ENCODE results near the gene PSMD13. TPM values are rescaled to one million over a fixed set of nuclear protein-coding genes. Genes with fewer than 3 reads are reported as not detected.
A peak's percentile ranks its signal among the peaks of the same experiment; 100 is the strongest.

Gene PSMD13
- polyA plus RNA-seq, 10 donors, result 88.0 to 129 (median 99.1) TPM

DNA sequence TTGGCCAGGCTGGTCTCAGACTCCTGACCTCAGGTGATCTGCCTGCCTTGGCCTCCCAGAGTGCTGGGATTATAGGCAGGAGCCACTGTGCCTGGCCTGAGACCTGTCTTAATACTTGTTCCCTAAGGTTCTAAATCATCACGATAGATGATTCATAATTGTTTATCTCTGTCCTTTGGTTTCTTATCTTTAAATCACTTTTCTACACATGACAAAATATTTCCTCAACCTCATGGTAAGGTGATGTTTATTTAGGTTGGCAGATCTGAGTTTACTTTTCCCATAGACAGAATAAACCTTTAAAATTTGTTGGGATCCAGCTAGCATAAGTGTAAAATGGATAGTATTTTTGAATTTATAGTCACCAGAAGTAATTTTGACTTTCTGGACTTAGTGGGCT lies 3.5 kb downstream of the PSMD13 start:
- no peak for DNase-seq

DNA sequence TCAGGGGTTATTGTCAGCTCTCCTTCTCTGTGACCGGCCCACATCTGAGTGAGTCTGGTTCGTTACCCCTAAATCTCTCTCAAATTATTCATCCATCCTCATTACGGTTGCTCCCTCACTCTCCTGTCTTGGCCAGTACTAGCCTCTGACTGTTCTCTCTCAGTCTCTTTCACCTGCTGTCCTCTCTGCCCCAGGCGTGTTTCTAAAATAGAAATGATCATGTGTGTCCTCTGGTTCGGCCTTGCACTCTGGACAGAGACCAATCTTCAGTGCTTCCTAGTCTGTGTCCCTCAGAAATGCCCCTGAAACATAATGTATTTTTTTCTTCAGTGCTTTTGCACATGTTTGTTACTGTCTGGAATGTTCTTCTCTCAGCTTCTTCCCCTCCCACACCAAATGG lies 4.9 kb downstream of the PSMD13 start:
- no peak for DNase-seq

DNA sequence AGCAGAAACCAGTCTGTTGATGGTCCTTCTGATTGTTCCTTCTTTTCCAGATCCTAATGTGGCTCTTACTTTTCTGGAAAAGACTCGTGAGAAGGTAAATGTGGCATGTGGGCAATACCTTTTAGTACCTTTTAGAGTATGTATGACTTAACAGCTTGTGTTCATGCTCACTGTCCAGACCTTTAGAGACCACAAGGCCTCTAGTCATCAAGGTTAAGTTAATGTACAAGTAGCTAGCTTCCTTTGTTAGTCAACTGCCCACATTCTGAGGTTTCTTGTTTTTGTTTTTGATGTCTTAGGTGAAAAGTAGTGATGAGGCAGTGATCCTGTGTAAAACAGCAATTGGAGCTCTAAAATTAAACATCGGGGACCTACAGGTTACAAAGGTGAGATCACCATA lies 7.6 kb downstream of the PSMD13 start:
- no peak for DNase-seq

DNA sequence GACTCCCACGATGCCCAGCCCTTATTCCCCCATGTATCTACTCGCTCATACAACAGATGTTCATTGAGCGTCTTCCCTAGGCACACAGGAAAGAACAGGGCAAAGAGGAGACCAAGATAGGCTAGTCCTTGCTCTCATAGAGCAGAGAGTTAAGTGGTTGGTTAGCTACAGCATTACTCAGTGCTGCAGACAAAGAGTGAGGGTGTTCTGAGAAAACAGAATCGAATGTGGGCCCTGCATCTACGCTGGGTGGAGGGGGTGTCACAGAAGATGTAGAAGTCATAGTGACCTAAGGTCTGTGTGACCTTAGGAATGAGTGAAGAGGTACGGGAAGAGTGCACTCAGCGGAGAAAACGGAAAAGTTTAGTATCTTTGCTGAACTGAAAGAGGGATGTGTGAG lies 12.3 kb downstream of the PSMD13 start:
- no peak for DNase-seq

DNA sequence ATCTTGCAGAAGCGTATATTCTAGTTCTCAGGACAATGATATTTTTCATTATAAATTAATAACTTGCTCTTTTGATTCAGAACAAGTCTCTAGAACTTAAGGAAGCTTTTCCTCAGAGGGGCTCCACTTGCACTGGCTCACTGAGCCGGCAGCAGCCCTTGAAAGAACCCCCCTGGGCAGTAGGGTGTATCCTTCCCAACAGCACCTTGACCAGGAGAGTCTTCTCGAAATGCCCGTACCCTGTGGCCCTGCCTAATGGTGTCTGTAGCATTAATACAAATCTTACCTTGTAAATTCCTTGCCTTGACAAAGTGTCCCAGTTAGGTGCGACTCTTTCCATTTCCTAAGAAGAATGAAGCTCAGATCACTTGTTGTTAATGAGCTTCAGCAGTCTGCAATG lies 13.5 kb downstream of the PSMD13 start:
- no peak for DNase-seq

DNA sequence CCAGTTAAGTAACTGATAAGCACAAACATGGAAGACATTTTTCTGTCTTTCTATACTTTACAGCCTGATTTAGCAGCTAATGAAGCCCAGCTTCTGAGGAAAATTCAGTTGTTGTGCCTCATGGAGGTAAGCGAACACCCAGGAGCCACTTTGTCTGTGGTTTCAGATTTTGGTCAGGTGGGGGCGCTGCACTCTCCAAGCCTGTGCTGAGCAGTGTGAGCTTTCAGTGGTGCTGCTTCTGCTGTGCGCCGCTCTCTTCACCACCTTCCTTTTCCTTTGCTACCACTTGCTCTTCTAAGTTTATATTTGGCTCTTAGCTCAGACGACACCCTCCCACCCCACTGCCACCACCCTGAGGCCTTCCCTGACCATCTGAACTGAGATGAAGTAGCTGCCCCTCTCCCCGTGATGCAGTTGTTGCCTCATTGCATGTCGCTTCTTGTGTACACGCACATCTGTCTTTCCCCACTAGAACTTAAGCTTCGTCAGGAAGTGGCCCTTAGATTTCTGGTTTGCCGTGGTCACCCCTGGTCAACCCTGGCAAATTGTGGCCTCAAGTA lies 14.0 kb downstream of the PSMD13 start:
- DNase-seq, result peak in 2 of 3 donors; percentile 27 to 51

DNA sequence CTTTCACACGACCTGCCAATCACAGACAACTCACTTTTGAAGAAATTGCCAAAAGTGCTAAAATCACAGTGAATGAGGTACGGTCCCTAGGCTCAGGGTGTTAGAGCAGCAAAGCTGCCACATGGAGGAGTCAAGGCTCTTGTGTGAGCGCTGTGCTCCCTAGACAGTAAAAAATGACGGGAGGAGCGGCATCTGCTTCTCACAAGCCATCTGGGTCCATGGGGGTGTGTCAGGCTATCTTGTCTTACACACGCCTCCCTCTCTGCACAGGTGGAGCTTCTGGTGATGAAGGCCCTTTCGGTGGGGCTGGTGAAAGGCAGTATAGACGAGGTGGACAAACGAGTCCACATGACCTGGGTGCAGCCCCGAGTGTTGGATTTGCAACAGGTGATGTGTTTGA lies 14.8 kb downstream of the PSMD13 start:
- no peak for DNase-seq

DNA sequence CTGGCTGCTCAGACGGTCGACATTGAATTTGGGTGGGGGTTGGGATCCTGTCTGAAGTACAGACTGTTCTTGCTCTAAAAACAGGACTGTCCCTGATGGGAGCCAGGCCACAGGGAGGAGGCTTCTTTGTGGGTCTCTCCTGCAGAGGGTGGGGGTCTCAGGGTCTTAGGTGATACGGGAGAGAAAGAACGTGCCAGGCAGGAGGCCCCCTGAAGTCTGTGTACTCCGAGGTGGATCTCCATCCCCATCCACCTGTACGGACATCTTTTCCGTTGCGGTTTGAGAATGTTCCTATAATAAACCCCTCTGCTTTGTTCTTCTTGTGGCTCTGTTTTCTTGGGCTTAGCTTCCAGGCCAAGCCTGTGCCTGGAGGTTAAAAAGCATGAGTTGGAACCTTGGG lies 15.9 kb downstream of the PSMD13 start:
- no peak for DNase-seq

DNA sequence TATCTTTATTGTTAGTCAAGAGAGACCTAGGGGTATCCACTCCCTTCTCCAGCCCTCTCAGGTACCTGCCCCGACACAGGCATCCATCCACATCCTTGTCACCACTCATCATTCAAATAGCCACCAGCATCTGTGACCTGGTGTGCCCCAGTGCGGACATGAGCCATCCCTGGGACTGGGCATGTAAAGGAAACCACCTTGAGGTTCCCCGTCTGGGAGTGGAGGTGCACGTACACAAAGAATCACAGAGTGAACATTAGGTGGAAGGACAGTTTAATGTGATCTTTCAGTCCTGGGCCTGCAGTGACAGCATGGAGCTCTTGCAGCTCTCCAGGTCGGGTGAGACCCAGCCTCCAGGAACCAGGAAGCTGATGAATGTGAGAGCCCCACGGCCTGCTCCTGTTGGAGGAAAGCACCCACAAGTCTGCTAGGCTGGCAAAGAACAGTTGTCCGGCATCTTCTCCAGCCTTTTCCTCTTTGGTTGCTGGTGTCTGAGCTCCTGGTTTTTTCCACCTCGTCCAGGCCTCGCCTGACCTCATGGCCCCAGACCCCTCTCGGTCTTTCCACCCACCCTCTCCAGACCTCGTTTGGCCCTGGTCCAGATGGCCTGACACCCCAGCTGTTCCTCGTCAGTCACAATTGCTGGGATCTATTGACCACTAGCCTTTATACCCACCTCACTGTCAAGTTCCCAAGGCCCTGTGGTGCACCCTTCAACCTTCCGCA lies 16.5 kb downstream of the PSMD13 start:
- no peak for DNase-seq

DNA sequence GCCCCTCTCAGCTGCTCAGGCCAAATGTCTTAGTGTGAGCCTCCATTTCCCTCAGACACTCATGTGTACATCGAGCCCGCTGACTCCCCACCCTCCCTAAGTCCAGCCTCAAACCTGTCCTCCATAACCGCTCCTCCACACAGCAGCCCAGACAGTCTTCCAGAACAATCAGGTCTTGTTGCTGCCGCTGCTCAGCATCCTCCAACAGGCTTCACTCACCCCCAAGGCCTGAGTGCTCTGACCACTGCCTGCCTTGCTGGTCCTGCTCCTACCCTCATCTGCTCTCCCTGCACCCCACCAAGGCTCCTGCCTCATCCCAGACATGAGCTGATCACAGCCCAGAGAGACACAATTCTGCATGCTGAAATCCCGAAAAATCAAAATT lies 17.1 kb downstream of the PSMD13 start:
- no peak for DNase-seq

DNA sequence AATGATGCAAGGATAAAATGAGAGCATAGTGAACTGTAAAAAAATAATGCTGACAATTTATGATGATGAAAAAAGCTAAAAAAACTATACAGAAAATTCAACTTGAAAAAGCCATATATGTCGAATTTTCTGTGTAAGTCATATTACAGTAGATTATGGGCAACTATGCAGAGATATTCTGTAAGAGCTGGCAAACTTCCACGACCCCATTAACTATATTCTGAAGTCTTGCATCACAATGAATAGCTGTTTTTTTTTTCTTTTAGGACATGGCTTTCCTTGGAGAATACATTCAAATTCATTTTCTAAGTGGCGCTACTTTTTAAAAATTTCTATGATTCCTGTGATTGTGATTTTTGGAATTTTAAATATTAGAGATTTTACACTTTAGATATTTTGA lies 18.4 kb downstream of the PSMD13 start:
- no peak for DNase-seq

DNA sequence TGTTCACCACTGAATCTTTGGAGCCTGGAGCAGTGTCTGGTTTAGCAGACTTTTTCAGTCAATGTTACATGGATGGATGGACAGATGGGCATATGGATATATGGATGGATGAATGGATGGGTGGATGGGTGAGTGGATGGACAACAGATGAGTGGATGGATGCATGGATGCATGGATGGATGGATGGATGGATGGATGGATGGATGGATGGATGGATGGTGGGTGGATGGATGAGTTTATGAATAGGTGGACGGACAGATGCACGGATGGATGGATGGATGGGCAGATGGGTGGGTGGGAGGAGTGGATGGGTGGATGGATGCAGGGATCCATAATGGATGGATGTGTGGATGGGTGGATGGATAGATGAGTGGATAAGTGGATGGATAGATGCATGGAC lies 19.0 kb downstream of the PSMD13 start:
- no peak for DNase-seq

DNA sequence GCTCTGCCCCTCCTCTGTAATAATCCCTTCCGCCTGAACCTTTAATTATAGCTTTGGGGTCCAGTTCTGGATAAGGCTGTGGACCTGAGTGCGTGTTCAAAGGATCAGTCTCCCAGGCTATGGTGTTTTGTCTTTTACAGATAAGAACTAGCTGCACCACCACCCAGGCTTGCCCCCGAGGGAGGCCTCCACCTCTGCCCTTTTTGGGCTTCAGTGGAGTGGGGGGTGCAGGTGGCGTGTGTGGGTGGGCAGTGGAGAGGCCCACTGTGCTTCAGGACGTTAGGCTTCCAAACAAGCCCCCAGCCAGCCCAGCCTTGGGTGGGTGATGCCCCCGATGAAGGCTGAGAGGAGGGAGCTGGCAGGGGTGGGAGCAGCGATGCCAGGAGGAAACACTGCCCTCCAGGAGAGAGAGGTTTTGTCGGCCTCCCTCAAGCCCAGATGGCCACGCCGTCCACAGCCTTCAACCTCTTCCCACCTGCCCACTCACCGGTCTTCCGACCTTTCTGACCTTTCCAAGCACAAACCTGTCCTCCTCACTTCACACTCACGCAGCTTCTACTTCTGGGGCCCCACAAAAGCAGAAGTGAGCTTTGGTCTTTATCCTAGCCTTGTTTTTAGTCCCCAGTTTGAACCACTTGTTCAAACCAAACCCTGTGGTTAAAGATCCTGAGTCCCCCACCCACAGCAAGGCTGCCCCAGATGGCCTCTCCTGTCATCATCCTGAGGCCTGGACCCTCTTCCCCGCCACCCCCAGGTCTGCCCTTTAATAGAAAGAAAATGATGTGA lies 20.4 kb downstream of the PSMD13 start:
- no peak for DNase-seq

DNA sequence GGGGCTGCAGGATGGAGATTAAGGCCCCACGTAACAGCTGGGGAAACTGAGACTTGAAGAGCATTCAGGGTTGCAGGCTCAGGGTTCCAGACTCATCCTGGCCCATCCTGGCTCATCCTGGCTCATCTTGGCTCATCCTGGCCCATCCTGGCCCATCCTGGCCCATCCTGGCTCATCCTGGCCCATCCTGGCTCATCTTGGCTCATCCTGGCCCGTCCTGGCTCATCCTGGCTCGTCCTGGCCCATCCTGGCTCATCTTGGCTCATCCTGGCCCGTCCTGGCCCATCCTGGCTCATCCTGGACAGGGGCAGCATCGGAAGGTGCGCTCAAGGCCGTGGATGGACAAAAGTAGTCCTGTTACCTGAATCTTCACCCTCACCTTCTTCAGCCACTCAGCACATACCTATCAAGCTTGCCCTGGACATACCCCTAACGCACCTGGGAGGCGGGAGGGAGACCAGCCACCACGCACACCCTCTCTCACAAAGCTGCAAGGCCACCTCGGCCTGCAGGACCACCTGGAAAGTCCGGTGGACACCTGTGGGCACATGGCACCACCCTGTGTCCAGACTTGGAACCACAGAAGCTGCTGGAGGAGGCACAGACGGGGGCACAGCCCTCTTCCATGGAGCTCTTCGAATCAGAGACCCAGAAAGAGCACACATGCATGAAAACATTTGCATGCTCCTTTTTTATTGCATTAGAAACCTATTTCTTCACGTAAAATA lies 21.2 kb downstream of the PSMD13 start:
- DNase-seq, result no peak

DNA sequence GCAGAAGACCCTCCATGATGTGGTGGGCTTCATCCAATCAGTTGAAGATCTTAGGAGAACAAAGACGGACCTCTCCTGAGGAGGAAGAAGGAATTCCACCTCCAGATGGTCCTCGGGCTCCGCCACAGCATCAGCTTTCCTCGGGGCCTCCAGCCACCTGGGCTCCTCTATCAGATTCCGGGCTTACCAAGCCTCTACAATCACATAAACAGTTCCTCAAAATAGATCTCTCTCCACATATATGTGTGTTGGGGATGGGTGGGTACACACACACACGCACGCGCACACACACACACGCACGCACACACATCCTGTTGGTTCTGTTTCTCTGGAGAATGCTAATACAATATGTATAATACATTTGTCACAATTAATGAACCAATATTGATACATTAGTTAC lies 22.6 kb downstream of the PSMD13 start:
- DNase-seq, result no peak

DNA sequence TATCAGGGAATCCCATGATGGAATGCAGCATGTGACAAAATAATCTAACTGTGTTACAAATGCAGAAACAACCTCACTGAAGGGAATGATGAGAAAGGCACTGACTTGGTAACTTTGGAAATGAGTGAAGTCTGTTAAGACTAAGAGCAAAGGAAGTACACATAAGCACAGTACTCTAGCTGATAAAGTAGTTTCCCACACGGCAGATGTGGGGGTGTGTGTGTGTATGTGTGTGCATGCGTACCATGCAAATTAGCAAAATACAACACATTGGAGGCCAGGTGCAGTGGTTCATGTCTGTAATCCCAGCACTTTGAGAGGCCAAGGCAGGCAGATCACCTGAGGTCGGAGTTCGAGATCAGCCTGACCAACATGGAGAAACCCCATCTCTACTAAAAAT lies 24.8 kb downstream of the PSMD13 start:
- DNase-seq, result no peak

DNA sequence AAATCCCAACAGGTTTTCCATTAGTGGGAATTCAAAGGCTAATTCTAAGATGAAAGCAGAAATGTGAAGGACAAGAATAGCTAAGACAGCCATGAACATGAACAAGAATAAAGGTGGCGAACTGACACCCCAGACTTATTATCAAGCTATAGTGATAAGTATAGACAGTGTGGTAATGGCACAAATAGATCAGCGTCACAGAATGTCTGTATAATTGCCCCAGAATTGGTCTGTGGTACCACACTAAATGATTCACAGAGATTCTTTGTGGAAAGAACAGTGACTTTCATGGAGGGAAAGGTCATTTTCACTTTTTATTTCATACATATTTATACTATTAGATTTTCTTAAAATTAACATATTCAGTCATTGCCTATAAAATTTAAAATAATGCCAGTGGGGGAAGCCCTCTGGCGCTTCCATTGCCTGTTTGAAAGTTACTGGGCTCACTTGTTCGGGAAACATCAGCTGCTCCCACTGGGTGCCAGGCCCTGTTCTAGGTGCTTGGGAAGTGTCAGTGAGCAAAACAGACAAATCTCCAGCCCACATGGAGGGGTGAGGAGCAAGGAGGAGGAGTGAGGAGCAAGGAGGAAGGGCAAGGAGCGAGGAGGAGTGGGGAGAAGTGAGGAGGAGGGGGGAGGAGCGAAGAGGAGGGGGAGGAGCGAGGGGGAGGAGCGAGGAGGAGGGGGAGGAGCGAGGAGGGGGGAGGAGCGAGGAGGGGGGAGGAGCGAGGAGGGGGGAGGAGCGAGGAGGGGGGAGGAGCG lies 30.1 kb downstream of the PSMD13 start:
- DNase-seq, result no peak

DNA sequence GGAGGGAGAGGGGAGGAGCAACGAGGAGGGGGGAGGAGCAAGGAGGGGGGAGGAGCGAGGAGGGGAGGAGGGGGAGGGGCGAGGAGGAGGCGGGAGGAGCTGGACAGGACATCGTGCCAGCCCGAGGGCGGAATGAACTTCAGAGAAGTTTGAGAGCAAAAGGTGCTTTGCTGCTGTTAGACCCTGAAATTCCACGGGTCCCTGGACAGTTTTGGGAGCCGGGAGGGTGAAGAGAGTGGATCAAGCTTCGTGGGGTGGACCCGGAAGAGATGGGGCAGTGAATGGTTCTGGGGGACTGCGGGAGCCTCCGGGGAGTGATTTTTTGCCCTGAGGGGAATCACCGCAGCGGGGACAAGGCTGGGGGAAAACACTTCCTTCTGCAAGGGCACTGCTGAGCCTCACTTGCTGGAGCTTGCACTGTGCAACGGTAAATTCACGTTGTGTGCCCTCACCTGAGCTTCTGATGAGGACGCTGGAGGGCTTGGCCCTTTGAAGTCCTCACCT lies 30.8 kb downstream of the PSMD13 start:
- DNase-seq, result no peak

DNA sequence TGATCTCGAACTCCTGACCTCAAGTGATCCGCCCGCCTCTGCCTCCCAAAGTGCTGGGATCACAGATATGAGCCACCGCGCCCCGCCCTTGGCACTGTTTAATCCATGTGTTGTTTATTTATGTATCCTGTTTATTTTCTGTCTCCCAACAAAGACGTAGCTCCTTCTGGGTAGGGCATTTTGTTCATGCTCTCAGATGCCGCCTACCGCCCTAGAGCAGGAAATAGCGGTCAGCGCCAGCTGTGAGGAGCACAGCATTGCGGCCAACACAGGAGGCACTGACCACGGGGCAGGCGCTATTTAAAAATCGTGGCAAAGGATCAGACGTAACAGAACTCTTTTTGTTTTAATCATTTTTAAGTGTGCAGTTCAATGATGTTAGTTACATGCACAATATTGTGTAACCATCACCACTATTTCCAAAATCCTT lies 32.0 kb downstream of the PSMD13 start:
- DNase-seq, result peak in 2 of 3 donors; percentile 29 to 58

DNA sequence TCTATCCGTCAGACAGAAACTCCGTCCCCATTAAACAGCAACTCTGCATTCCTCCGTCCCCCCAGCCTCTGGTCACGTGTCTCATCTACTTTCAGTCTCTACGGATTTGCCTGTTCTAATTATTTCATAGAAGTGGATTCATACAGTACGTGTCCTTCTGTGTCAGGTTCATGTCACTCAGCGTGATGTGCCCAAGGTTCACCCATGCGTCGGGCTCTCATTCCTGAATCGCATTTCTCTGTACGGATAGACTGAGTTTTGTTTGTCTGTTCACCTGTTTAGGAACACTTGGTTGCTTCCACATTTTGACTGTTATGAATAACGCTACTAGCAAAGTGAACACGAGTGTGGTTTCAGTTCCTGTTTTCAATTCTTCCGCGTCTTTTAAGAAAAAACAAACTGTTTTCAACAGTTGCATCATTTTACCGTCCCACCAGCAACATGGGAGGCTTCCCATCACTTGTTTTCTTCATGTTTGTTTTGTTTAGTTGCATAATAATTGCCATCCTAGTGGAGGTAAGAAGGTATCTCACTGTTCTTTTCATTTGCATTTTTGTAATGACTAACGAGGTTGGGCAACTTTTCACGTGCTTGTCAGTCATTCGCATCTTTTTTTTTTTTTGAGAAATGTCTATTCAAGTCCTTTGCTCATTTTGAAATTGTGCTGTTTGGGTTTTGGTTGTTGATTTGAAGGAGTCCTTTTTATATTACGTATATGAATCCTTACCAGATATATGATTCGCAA lies 32.5 kb downstream of the PSMD13 start:
- peak in 2 of 3 donors; percentile 33 to 61 for DNase-seq
